ENCODE results near the gene VRK3. TPM values are rescaled to one million over a fixed set of nuclear protein-coding genes. Genes with fewer than 3 reads are reported as not detected.
"Not testable (repeated sequence)": the region's sequence is repeated elsewhere in the genome, so short reads cannot be mapped to it uniquely, and the experiment has no call there.

The VRK3 gene
- total RNA-seq, 2 experiments from 2014 or later = 80.0 to 80.6 TPM

- Mint-ChIP-seq H3K27ac (no peak overlapping the region), H3K36me3 (ENCODE audit: low read depth) (peaks cover 26% of the 10 kb centered on the region), H3K9me3 (no peaks in the 10 kb centered on the region), H3K4me3 (no peak overlapping the region), H3K27me3 (no peaks in the 10 kb centered on the region), H3K4me1 (no peaks in the 10 kb centered on the region)
- ChIA-PET POLR2A (no interaction called here), CTCF (interaction anchor here (1.1 kb wide), 1 partner anchor 41 kb away, joined by 3 read pairs; no protein-coding TSS in a partner anchor)
- DNase-seq = no peak
These were observed 46.8 kb downstream of the VRK3 start for GRCh38 chr19:49978324-49978723.

- no peak for DNase-seq
- Mint-ChIP-seq H3K4me3 (no peak overlapping the region), H3K27me3 (no peaks in the 10 kb centered on the region), H3K27ac (no peak overlapping the region), H3K36me3 (ENCODE audit: low read depth) (peaks cover 26% of the 10 kb centered on the region), H3K4me1 (no peaks in the 10 kb centered on the region), H3K9me3 (no peaks in the 10 kb centered on the region)
- ChIA-PET POLR2A (no interaction called here), CTCF (interaction anchor here (1.1 kb wide), 1 partner anchor 40 kb away, joined by 3 read pairs; no protein-coding TSS in a partner anchor)
These were observed 47.3 kb downstream of the VRK3 start for GRCh38 chr19:49977881-49978280.

- H3K27me3 Mint-ChIP-seq = no peaks in the 10 kb centered on the region
- no peaks in the 10 kb centered on the region for H3K9me3 Mint-ChIP-seq
- H3K4me1 Mint-ChIP-seq = no peaks in the 10 kb centered on the region
- ChIA-PET POLR2A (no interaction called here), CTCF (no interaction called here)
- H3K27ac Mint-ChIP-seq = no peak overlapping the region
- peaks cover 26% of the 10 kb centered on the region for H3K36me3 Mint-ChIP-seq (ENCODE audit: low read depth)
- DNase-seq = no peak
- H3K4me3 Mint-ChIP-seq = no peak overlapping the region
These were observed 48.1 kb downstream of the VRK3 start for GRCh38 chr19:49977076-49977475.

- POLR2A ChIA-PET = interaction anchor here (1.2 kb wide), 1 partner anchor 11 kb away, joined by 5 read pairs; no protein-coding TSS in a partner anchor
- H3K36me3 Mint-ChIP-seq (ENCODE audit: low read depth) = peaks cover 22% of the 10 kb centered on the region
- CTCF ChIA-PET = no interaction called here
- no peaks in the 10 kb centered on the region for H3K9me3 Mint-ChIP-seq
- no peak for DNase-seq
- no peak overlapping the region for H3K4me3 Mint-ChIP-seq
- no peak overlapping the region for H3K27ac Mint-ChIP-seq
- H3K4me1 Mint-ChIP-seq = no peaks in the 10 kb centered on the region
- no peaks in the 10 kb centered on the region for H3K27me3 Mint-ChIP-seq
These were observed 48.7 kb downstream of the VRK3 start for GRCh38 chr19:49976496-49976895.

GRCh38 chr19:49975051-49975450, 50.1 kb downstream of the VRK3 start:
- no peaks in the 10 kb centered on the region for H3K4me1 Mint-ChIP-seq
- no peak overlapping the region for H3K4me3 Mint-ChIP-seq
- no peaks in the 10 kb centered on the region for H3K27me3 Mint-ChIP-seq
- ChIA-PET CTCF (no interaction called here), POLR2A (no interaction called here)
- no peak for DNase-seq
- no peaks in the 10 kb centered on the region for H3K9me3 Mint-ChIP-seq
- H3K27ac Mint-ChIP-seq = no peak overlapping the region
- H3K36me3 Mint-ChIP-seq (ENCODE audit: low read depth) = peaks cover 16% of the 10 kb centered on the region

- no peak for DNase-seq
- Mint-ChIP-seq H3K9me3 (no peaks in the 10 kb centered on the region), H3K4me3 (no peak overlapping the region), H3K27ac (no peak overlapping the region), H3K36me3 (ENCODE audit: low read depth) (peaks cover 16% of the 10 kb centered on the region), H3K4me1 (no peaks in the 10 kb centered on the region), H3K27me3 (no peaks in the 10 kb centered on the region)
- POLR2A ChIA-PET = no interaction called here
- CTCF ChIA-PET = no interaction called here
These were observed 51.2 kb downstream of the VRK3 start for GRCh38 chr19:49973987-49974386.

GRCh38 chr19:49972841-49973240, 52.3 kb downstream of the VRK3 start:
- H3K27ac Mint-ChIP-seq = no peak overlapping the region
- no peaks in the 10 kb centered on the region for H3K4me1 Mint-ChIP-seq
- peaks cover 16% of the 10 kb centered on the region for H3K36me3 Mint-ChIP-seq (ENCODE audit: low read depth)
- no peaks in the 10 kb centered on the region for H3K9me3 Mint-ChIP-seq
- H3K4me3 Mint-ChIP-seq = no peak overlapping the region
- CTCF ChIA-PET = no interaction called here
- POLR2A ChIA-PET = no interaction called here
- peaks cover 3% of the 10 kb centered on the region for H3K27me3 Mint-ChIP-seq
- no peak for DNase-seq

- Mint-ChIP-seq H3K4me3 (no peak overlapping the region), H3K27me3 (peaks cover 4% of the 10 kb centered on the region), H3K36me3 (ENCODE audit: low read depth) (peaks cover 11% of the 10 kb centered on the region), H3K27ac (no peak overlapping the region), H3K4me1 (no peaks in the 10 kb centered on the region), H3K9me3 (no peaks in the 10 kb centered on the region)
- ChIA-PET POLR2A (no interaction called here), CTCF (no interaction called here)
- no peak for DNase-seq
These were observed 53.2 kb downstream of the VRK3 start for GRCh38 chr19:49971991-49972411.

- H3K36me3 Mint-ChIP-seq (ENCODE audit: low read depth); DNase-seq; H3K27ac Mint-ChIP-seq; H3K27me3 Mint-ChIP-seq; H3K4me1 Mint-ChIP-seq; H3K4me3 Mint-ChIP-seq; H3K9me3 Mint-ChIP-seq; CTCF ChIA-PET; POLR2A ChIA-PET: not testable (repeated sequence)
These were observed 55.8 kb downstream of the VRK3 start for GRCh38 chr19:49969355-49969754.

- Mint-ChIP-seq H3K27ac (no peak overlapping the region), H3K4me1 (peaks cover 4% of the 10 kb centered on the region), H3K9me3 (no peaks in the 10 kb centered on the region), H3K27me3 (peaks cover 4% of the 10 kb centered on the region), H3K36me3 (ENCODE audit: low read depth) (no peaks in the 10 kb centered on the region), H3K4me3 (no peak overlapping the region)
- POLR2A ChIA-PET = no interaction called here
- CTCF ChIA-PET = no interaction called here
- no peak for DNase-seq
These were observed 56.8 kb downstream of the VRK3 start for GRCh38 chr19:49968279-49968922.

- H3K27ac Mint-ChIP-seq; H3K4me1 Mint-ChIP-seq; H3K36me3 Mint-ChIP-seq (ENCODE audit: low read depth); H3K27me3 Mint-ChIP-seq; POLR2A ChIA-PET; DNase-seq; H3K4me3 Mint-ChIP-seq; CTCF ChIA-PET; H3K9me3 Mint-ChIP-seq: not testable (repeated sequence)
These were observed 64.2 kb downstream of the VRK3 start, which contains the start of gene SIGLEC11 for GRCh38 chr19:49960980-49961379. SIGLEC11 (minus strand) TSS chr19:49961172; CDS start chr19:49961081, 91 bp downstream.

GRCh38 chr19:49959892-49960291, 65.3 kb downstream of the VRK3 start:
- H3K36me3 Mint-ChIP-seq (ENCODE audit: low read depth); POLR2A ChIA-PET; H3K4me3 Mint-ChIP-seq; H3K4me1 Mint-ChIP-seq; H3K27me3 Mint-ChIP-seq; H3K27ac Mint-ChIP-seq; DNase-seq; H3K9me3 Mint-ChIP-seq; CTCF ChIA-PET: not testable (repeated sequence)

- H3K4me1 Mint-ChIP-seq; H3K27ac Mint-ChIP-seq; H3K27me3 Mint-ChIP-seq; CTCF ChIA-PET; H3K36me3 Mint-ChIP-seq (ENCODE audit: low read depth); POLR2A ChIA-PET; H3K9me3 Mint-ChIP-seq; H3K4me3 Mint-ChIP-seq; DNase-seq: not testable (repeated sequence)
These were observed 66.6 kb downstream of the VRK3 start for GRCh38 chr19:49958596-49958995.

- H3K27ac Mint-ChIP-seq; H3K36me3 Mint-ChIP-seq (ENCODE audit: low read depth); H3K4me1 Mint-ChIP-seq; DNase-seq; H3K9me3 Mint-ChIP-seq; H3K4me3 Mint-ChIP-seq; POLR2A ChIA-PET; CTCF ChIA-PET: not testable (repeated sequence)
- peaks cover 12% of the 10 kb centered on the region for H3K27me3 Mint-ChIP-seq
These were observed 67.0 kb downstream of the VRK3 start for GRCh38 chr19:49958144-49958543.
